Smooth muscle cell of the pulmonary artery (primary cell): Measurements from ENCODE around the gene KRTAP23-1. TPM values are rescaled to one million over a fixed set of nuclear protein-coding genes. Genes with fewer than 3 reads are reported as not detected.

Source experiments
- total RNA-seq: library from RNA; depleted of rRNA; stranded (reverse); fragments of >200 nt; gene quantifications from 2 replicates; pipeline ENCODE4 v1.2.3, GENCODE V29; 2014

Gene KRTAP23-1
- total RNA-seq = not detected in 2 replicates

GRCh38 chr21:30348506-30348905, at the start of gene KRTAP23-1:
Gene KRTAP23-1 (minus strand): TSS chr21:30348606. CDS start chr21:30348606, 0 bp downstream.

DNA sequence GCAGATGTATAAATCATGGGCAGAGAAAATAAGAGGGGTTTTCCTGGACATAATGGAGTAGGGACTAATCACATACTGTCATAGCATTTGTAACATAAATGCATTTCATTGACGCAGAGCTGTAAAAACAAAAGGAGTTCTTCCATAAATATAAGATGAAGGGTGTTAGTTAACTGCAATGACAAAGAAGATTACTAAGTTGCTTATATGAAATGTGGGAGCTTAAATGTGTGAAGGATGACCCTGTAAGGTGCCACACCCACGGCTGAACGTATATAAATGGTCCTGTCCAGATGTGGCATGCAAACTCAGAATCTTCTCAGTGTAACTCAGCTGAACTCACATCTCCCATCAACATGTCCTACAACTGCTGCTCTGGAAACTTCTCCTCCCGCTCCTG, 47.3 kb upstream of the KRTAP23-1 start, which contains the start of gene KRTAP13-1:
Gene KRTAP13-1, plus strand, starts transcription at position 301 of the 400 bp plus-strand sequence. Its CDS starts 56 bp downstream, at position 357.

GRCh38 chr21:30372139-30372770, 23.8 kb upstream of the KRTAP23-1 start, which contains the start of gene KRTAP13-2:
Gene KRTAP13-2 (minus strand): TSS chr21:30372271. CDS start chr21:30372213, 58 bp downstream.

GRCh38 chr21:30337276-30337744, 11.1 kb downstream of the KRTAP23-1 start, which contains the start of gene KRTAP27-1:
Gene KRTAP27-1 (minus strand): TSS chr21:30337694. CDS start chr21:30337668, 26 bp downstream.

GRCh38 chr21:30320215-30320614, 28.2 kb downstream of the KRTAP23-1 start, which contains the start of gene KRTAP26-1:
Gene KRTAP26-1 (minus strand): TSS chr21:30320315. CDS start chr21:30320035, 280 bp downstream.

Other genes with a start within 250 kb of the KRTAP23-1 start
- not detected in 2 replicates for gene CLDN17, start 181.8 kb downstream of the KRTAP23-1 start, total RNA-seq
- gene CLDN8, start 132.5 kb downstream of the KRTAP23-1 start, total RNA-seq = not detected in 2 replicates
- gene KRTAP24-1, start 65.7 kb downstream of the KRTAP23-1 start, total RNA-seq = not detected in 2 replicates
- not detected in 2 replicates for gene KRTAP25-1, start 59.1 kb downstream of the KRTAP23-1 start, total RNA-seq
- not detected in 2 replicates for gene KRTAP26-1, start 28.3 kb downstream of the KRTAP23-1 start, total RNA-seq
- gene KRTAP27-1, start 10.9 kb downstream of the KRTAP23-1 start, total RNA-seq = not detected in 2 replicates
- not detected in 2 replicates for gene KRTAP13-2, start 23.7 kb upstream of the KRTAP23-1 start, total RNA-seq
- gene KRTAP13-1, start 47.4 kb upstream of the KRTAP23-1 start, total RNA-seq = not detected in 2 replicates
- not detected in 2 replicates for gene KRTAP13-3, start 77.3 kb upstream of the KRTAP23-1 start, total RNA-seq
- not detected in 2 replicates for gene KRTAP13-4, start 81.6 kb upstream of the KRTAP23-1 start, total RNA-seq
- gene KRTAP15-1, start 91.7 kb upstream of the KRTAP23-1 start, total RNA-seq = not detected in 2 replicates
- gene KRTAP19-1, start 131.8 kb upstream of the KRTAP23-1 start, total RNA-seq = not detected in 2 replicates
- not detected in 2 replicates for gene KRTAP19-2, start 138.8 kb upstream of the KRTAP23-1 start, total RNA-seq
- not detected in 2 replicates for gene KRTAP19-3, start 143.4 kb upstream of the KRTAP23-1 start, total RNA-seq
- gene KRTAP19-4, start 148.6 kb upstream of the KRTAP23-1 start, total RNA-seq = not detected in 2 replicates
- gene KRTAP19-5, start 153.5 kb upstream of the KRTAP23-1 start, total RNA-seq = not detected in 2 replicates
- gene KRTAP19-6, start 193.3 kb upstream of the KRTAP23-1 start, total RNA-seq = not detected in 2 replicates
- not detected in 2 replicates for gene KRTAP19-7, start 212.7 kb upstream of the KRTAP23-1 start, total RNA-seq
- not detected in 2 replicates for gene KRTAP22-2, start 241.8 kb upstream of the KRTAP23-1 start, total RNA-seq
- not detected in 2 replicates for gene KRTAP6-3, start 243.8 kb upstream of the KRTAP23-1 start, total RNA-seq